ENCODE results near the gene DCAF5.

DNA sequence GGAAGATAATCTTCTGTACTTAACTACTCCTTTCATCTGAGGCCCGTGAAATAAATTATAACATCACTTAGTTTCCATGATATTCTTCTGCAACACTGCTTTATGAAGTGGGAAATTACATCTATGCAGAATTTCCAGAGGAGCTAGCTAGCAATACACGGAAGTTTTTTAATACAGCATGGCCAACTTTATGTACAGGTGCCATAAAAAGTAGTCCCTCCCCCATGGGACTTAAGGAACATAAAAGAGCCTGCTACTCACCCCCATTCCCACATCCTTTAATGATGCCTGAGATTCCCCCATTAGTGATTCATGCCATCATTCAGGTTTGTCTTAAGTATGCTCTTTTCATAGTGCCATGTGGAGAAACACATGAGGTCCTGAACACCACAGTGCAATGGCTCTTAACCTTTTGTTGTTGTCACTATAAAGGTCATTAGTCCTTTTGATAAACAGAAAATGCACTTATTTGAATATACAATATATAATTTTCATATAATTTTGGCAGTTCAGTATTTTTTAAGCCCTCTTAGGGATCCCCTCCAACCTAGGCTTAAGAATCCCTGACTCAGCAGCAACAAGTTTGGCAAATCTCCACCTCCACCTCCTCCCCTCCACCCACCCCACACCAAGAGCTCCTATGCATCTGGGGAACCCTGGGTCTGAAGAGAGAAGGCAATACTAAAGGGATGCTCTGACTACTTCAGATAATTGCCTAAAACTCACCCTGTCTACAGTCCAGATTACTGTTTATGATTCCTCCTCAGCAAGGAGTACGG, 37.3 kb downstream of the DCAF5 start:
- TF ChIP-seq, protein P1, sequence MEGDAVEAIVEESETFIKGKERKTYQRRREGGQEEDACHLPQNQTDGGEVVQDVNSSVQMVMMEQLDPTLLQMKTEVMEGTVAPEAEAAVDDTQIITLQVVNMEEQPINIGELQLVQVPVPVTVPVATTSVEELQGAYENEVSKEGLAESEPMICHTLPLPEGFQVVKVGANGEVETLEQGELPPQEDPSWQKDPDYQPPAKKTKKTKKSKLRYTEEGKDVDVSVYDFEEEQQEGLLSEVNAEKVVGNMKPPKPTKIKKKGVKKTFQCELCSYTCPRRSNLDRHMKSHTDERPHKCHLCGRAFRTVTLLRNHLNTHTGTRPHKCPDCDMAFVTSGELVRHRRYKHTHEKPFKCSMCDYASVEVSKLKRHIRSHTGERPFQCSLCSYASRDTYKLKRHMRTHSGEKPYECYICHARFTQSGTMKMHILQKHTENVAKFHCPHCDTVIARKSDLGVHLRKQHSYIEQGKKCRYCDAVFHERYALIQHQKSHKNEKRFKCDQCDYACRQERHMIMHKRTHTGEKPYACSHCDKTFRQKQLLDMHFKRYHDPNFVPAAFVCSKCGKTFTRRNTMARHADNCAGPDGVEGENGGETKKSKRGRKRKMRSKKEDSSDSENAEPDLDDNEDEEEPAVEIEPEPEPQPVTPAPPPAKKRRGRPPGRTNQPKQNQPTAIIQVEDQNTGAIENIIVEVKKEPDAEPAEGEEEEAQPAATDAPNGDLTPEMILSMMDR (IDR thresholded peaks at IDR 0.05) = no peak
- no peak for TF ChIP-seq POLR2A (IDR thresholded peaks at IDR 0.05)
